ENCODE data around the gene ABCC8.
A peak's percentile ranks its signal among the peaks of the same experiment; 100 is the strongest.

The ABCC8 gene

DNA sequence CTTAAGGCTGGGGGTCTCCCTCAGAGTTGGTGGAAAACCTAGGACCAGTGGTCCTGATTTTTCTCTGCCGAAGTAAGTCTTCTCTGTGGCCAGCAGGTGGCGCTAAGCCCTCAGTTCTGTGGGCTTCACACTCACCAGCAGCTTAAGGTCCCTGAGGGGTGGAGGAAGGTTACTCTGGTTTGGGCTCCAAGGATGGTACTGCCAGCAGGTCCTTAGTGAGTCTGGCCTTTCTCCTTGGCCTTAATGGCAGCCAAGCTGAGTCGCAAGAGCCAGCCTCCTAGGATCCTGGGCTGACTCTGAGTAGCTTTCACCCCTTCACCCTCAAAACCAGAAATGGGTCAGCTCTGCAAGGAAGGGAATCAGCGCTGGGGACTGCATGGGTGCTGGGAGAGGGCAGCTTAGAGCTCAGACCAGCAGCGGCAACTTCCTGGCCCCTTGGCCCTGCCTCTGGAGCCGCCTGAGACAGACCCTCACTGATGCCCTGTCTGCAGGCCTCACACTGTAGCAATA, 92.6 kb downstream of the ABCC8 start:
- DNase-seq: peak; percentile 78

GRCh38 chr11:17383461-17383860, 93.2 kb downstream of the ABCC8 start:
- DNase-seq: no peak

GRCh38 chr11:17382046-17382728, 94.5 kb downstream of the ABCC8 start:
- no peak for DNase-seq

DNA sequence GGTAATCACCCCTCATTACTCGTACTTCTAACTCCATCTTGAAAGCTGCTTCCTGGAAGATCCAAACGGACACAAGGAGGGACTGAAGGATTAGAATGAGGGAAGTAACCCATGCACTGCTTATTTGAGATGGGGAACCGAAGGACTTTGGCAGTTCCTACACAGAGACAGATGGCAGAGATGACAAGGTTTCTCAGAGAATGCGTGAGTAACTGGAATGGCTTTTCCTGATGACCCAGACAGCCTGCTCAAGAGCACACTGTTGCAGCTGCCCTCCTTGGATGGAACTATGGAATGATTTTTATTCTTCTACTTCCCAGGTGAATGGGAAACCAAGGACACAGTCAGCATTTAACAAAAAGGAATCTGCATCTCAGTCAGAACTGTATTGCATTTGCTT, 95.5 kb downstream of the ABCC8 start:
- DNase-seq: no peak

- no peak for DNase-seq
These were observed 97.1 kb downstream of the ABCC8 start for GRCh38 chr11:17379383-17380180.

DNA sequence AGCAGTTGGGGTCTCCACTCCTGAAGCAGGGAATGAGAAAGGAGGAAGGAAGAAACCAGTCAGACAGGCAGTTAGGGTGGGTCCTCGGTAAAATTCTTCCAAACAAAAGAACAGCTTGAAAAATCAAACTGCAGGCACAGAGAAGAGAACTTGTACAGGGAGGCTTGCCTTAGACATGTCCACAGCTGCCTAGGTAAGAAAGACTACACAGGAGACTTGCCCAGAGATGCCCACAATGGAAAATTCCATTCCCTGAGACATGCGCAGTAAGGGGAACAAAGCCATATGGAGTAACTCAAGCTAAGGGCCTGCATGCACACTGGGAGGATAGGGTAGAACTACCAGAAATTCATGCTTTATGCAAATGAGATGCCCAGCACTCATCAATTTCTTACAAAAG, 98.0 kb downstream of the ABCC8 start:
- DNase-seq: no peak

- DNase-seq: no peak
These were observed 100.2 kb downstream of the ABCC8 start for GRCh38 chr11:17376493-17376892.

DNA sequence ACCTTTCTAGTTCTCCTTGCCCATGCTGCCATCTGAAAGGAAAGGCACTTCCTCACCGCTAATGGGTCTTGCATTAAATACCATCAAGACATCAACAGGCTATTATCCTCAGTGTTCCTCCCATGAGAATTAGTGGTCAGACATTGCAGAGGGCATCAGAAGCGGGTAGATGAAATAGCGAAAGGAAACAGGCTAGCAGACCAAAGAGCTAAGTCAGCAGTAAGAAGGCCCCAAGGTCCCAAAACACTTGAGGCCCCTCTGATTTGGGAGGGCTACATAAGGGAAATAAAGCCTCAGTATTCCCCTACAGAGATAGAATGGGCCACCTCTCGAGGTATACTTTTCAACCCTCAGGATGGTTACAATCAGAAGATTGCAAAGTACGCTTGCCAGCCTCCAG, 101.1 kb downstream of the ABCC8 start:
- no peak for DNase-seq

DNA sequence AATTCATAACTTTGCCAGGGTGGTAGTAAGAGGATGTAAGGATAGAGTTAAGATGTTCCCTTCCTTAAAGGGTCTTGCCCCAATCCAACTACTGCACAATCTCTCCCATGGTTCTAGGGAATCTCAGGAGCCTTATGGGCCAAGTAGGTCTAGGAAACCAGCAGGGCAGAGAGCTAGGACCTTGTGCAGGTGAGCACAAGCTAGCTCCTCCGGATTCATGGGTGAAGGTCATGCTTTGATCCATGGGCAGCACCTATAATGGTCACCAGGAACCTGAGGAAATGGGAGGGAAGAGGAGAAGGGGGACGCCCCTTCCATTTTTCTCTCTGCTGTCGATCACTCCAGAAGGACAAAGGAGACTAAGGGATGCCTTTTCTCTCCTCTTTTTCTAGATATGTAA, 105.0 kb downstream of the ABCC8 start:
- DNase-seq: no peak

DNA sequence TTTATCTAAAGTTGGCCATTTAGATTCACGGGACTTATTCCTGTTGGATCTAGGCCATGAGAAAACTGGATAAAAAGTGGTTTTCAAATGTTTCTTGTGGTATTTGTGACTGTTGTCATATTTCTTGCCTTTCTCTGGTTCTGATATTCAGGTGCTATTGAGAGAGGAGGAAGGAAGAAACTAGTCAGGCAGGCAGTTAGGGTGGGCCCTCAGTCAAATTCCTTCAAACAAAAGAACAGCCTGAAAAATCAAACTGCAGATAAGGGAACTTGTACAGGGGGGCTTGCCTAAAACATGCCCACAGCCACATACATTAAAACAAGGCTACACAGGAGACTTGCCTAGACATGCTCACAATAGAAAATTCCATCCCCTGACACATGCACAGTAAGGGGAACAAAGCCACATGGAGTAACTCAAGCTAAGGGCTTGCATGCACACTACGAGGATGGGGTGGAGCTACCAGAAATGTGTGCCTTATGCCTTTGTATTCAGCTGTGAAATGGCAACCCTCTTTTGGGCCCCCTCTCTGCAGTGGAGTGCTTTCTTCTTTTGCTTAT, 106.9 kb downstream of the ABCC8 start:
- DNase-seq: no peak

GRCh38 chr11:17369094-17369493, 107.6 kb downstream of the ABCC8 start:
- DNase-seq: no peak

DNA sequence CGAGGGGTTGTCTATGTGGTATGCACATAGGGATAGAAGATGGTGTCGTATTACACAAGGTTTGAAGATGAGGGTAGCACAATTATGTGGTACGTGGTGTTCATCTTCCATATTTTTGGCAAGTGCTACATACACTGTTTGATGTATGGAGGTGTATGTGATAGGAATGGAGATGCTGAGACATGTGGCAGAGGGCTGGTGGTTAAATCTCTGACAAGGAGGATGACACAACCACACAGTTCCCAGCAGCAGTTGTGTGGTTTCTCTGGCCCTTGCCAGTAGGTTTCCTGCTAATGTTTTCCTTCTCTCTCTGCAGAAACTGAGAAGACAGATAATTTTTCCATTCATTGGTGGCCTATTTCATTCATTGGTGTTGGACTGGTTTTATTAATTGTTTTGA, 108.1 kb downstream of the ABCC8 start:
- no peak for DNase-seq

DNA sequence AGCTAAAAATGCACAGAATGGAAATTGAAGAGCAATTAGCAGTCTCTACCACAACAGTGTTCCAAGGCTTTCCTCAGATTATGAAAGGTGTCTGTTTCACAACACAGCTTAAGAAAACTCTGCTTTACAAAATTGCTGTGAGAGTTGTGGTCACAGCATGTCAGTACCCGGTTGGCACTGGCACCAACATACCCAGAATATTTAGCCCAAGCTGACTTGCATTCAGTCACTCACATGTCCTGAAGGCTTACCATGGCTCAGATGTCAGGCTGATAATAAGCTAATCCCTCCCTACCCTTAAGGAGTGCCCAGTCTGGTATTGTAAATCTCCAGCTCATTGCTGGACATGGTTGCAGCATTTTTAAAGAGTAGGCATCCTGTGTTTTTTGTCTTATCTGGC, 110.2 kb downstream of the ABCC8 start:
- no peak for DNase-seq

DNA sequence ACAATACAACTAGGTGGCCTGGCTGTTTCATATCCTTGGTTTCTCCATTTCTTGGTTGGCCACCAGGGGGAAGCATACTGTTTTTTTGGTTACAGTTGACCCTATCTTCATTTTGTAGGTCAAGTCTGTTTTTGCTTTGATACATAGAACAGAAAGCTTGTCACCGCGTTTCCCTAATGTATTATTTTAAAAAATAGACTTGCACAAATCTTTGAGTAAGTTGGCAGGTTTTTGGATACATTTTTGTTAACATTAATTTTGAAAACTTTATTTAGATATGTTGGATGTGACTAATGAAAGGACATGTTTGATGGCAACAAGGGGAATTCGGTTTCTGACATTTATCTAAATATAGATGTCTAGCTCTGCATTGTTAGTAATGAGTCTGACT, 122.0 kb downstream of the ABCC8 start:
- peak; percentile 74 for DNase-seq

GRCh38 chr11:17353821-17354600, 122.6 kb downstream of the ABCC8 start:
- no peak for DNase-seq

DNA sequence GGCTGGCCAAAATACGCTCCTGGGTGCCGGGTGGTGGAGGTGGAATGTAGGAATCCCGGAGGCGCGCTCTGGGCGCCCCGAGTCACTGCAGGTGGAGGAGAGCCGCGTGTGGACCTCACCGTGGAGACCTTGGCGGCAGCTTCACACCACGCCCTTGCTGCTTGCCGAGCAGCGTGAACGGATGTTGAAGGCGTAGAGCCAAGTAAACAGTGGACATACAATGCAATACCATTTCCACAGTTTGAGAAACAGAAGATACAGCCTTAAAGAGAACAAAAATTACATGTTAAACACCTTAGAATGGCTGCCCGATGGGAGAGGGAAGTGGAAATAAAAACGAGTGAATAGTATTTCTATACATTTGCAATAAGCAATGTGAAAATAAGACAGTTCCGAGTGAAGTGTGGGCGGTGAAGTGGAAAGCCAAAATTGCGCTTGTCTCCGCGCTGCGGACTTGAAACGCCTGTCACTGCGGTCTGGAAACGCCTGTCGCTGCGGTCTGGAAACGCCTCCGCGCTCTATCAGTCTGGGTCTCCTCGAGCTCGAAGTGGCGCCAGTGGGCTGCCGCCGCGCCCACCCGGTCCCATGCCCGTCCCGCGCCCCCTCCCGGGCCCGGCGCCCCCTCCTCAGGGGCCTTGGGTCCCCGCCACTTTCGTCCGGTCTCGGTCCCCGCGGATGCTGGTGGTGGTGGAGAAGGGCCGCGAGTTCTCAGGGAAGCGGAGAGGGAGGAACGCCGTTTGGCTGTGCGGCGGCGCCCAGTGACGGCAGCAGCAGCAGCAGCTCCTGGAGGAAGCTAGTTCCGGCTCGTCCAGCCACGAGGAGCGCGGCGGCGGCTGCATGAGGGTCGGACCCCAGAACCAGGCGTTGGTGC, 123.5 kb downstream of the ABCC8 start:
- DNase-seq: peak; percentile 69

DNA sequence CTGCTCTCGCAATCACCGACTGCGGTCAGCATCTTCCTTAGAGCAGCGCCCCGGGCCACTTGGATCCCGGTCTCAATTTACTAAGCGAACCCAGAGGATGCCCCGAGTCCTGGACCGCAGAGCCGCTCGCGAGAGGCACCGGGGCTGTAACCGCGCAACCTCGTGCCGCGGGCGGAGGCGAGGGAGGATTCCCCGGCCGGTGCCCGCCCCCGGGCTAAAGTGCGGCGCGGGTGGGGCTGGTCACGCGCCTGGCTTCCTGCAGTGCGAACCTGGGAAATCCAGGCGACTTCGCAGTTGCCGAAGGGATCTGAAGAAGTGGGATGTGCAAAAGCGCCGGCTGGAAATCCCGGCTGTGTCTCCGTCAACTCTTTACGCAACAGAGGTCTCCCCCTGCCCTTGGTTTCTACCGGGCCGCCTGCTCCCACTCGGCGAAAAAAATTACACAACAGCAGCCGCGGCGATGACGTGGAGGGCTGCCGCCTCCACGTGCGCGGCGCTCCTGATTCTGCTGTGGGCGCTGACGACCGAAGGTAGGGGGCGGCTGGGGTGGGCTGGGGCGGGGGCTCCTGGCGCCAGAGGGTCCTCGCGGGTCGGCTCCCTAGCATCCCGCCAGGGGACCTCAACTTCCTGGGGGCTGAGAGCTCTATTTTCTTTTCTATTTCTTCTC, 125.0 kb downstream of the ABCC8 start, which contains the start of gene NCR3LG1:
Gene NCR3LG1, plus strand, starts transcription at position 291 of the 667 bp plus-strand sequence. Its CDS starts 170 bp downstream, at position 461.
- peak; percentile 61 for DNase-seq

GRCh38 chr11:17351172-17351509, 125.5 kb downstream of the ABCC8 start:
- DNase-seq: no peak

DNA sequence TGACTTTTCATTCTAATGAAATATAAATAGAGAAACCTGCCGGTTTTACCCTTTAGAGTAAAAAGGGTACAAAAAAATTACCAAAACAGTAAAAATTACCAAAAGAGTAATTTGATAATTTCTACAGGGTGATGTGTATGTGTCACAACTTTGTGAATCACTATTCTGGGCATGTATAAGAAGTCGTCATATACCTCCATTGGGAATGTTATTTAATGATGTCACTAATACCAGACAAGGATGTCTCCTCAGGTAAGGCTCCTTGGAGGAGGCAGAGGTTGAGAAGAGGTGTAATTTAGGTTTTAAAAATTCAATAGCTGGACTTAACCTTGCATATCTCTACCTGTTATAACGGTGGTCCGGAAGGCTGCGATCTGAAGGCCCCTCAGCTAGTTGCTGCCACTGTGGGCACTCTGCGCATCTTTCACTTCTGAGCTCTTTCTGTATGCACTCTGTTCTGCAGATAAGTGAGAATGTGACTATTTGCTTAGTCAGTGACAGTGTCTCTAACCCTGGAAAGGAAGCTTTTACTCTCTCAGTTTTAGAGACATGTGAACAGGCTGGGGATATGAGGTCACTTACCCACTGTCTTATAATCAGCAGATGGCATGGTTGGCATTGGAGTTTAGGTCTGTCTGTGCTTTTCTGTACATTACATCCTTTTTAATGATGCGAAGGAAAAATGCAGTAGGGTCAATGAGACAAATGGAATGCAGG, 126.0 kb downstream of the ABCC8 start:
- DNase-seq: peak; percentile 3

DNA sequence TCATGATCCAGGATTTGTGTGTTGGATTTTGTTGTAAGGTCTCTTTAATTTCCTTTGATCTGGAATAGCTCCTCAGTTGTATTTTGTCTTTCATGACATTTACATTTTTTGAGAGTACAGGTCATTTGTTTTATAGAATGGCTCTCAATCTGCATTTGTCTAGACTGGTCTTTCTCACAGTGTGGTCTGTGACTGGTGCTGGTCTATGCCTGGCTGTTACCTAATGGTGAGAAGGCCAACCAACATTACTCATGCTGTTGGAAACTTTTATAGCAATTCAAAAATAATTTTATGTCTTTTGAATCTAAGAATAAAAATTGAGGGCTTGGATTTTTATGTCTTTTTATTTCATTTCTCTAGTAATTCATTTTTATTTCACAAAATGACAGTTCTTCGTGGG, 129.0 kb downstream of the ABCC8 start:
- no peak for DNase-seq

DNA sequence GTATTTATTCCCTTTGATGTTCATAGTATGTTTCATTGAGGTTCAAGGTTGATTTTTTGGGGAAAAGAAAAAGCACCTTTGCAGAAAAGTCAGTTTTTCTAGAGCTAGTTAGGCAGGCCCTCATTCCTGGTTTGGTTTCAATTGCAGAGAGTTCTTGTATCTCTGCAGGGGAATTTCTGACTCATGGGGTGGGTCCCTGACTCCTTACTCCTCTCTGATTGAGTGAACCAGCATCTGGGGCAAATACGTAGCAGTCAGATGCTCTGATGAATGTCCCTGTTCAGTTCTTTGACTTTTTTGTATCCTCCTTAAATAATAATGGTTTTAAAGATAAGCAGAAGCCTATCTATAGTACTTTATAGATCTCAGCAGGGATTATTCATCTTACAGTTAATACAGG, 132.7 kb downstream of the ABCC8 start:
- DNase-seq: peak; percentile 52
